DOHH2 (cell line): ENCODE data around the gene RFLNA.

ENCODE experiments used
- H3F3A ChIP-seq: fragments of 200-600 bp; sonication (generic), shearing (Covaris generic); 2 replicates; pipeline ENCODE4 v1.6.0; 2016; ENCODE audit warnings: antibody characterized with exemption, mild to moderate bottlenecking; ENCODE audit not compliant: control insufficient read depth, insufficient read depth
- H3K27ac ChIP-seq: fragments of 200-600 bp; sonication (generic); 2 replicates; pipeline ENCODE4 v1.5.1; 2014; ENCODE audit warnings: low read depth, mild to moderate bottlenecking, low read length, moderate library complexity
- H3K27me3 ChIP-seq: fragments of 200-600 bp; sonication (generic); 2 replicates; pipeline ENCODE4 v1.6.1; 2014; ENCODE audit warnings: mild to moderate bottlenecking, low read length, mixed read lengths; ENCODE audit not compliant: control insufficient read depth
- H3K36me3 ChIP-seq: fragments of 200-600 bp; sonication (generic); 2 replicates; pipeline ENCODE4 v1.6.1; 2014; ENCODE audit warnings: mild to moderate bottlenecking, low read length, moderate library complexity, mixed read lengths; ENCODE audit not compliant: control insufficient read depth
- H3K4me1 ChIP-seq: fragments of 200-600 bp; sonication (generic); 2 replicates; pipeline ENCODE4 v1.6.1; 2014; ENCODE audit warnings: mild to moderate bottlenecking, low read length, mixed read lengths; ENCODE audit not compliant: control insufficient read depth
- H3K4me2 ChIP-seq: fragments of 200-600 bp; sonication (generic); 2 replicates; pipeline ENCODE4 v1.6.0; 2014; ENCODE audit warnings: mild to moderate bottlenecking, low read length, moderate library complexity
- H3K4me3 ChIP-seq: fragments of 200-600 bp; sonication (generic); 2 replicates; pipeline ENCODE4 v1.5.1; 2014; ENCODE audit warnings: mild to moderate bottlenecking, low read length, mixed read lengths
- H3K79me2 ChIP-seq: fragments of 200-600 bp; sonication (generic); 2 replicates; pipeline ENCODE4 v1.6.1; 2014; ENCODE audit warnings: mild to moderate bottlenecking, low read length, mixed read lengths; ENCODE audit not compliant: control insufficient read depth
- H3K9me2 ChIP-seq: fragments of 200-600 bp; sonication (generic); replicated peaks from 2 replicates; pipeline ENCODE4 v1.6.1; 2014; ENCODE audit warnings: mild to moderate bottlenecking, low read length, mixed read lengths; ENCODE audit not compliant: control insufficient read depth
- H3K9me3 ChIP-seq: fragments of 200-600 bp; sonication (generic); 2 replicates; pipeline ENCODE4 v1.6.1; 2014; ENCODE audit warnings: antibody characterized with exemption, low read length, mixed read lengths; ENCODE audit not compliant: control insufficient read depth, insufficient read depth
- H4K20me1 ChIP-seq: fragments of 200-600 bp; sonication (generic); 2 replicates; pipeline ENCODE4 v1.6.0; 2014; ENCODE audit warnings: low read depth, mild to moderate bottlenecking, antibody characterized with exemption, low read length, moderate library complexity; ENCODE audit not compliant: control insufficient read depth, insufficient read depth
- EZH2phosphoT487 ChIP-seq: fragments of 200-600 bp; sonication (generic); IDR thresholded peaks from 2 replicates; pipeline ENCODE4 v1.6.1; 2017; ENCODE audit warnings: borderline replicate concordance, mild to moderate bottlenecking, antibody characterized with exemption, low read length, moderate library complexity, mixed read lengths
- TF ChIP-seq, protein P1 (sequence below): fragments of 200-600 bp; sonication (generic); IDR thresholded peaks from one replicate; pipeline ENCODE4 v1.5.1; 2014; ENCODE audit warnings: antibody characterized with exemption, mild to moderate bottlenecking, low read depth, low read length; ENCODE audit not compliant: poor library complexity, severe bottlenecking

RFLNA gene

DNA sequence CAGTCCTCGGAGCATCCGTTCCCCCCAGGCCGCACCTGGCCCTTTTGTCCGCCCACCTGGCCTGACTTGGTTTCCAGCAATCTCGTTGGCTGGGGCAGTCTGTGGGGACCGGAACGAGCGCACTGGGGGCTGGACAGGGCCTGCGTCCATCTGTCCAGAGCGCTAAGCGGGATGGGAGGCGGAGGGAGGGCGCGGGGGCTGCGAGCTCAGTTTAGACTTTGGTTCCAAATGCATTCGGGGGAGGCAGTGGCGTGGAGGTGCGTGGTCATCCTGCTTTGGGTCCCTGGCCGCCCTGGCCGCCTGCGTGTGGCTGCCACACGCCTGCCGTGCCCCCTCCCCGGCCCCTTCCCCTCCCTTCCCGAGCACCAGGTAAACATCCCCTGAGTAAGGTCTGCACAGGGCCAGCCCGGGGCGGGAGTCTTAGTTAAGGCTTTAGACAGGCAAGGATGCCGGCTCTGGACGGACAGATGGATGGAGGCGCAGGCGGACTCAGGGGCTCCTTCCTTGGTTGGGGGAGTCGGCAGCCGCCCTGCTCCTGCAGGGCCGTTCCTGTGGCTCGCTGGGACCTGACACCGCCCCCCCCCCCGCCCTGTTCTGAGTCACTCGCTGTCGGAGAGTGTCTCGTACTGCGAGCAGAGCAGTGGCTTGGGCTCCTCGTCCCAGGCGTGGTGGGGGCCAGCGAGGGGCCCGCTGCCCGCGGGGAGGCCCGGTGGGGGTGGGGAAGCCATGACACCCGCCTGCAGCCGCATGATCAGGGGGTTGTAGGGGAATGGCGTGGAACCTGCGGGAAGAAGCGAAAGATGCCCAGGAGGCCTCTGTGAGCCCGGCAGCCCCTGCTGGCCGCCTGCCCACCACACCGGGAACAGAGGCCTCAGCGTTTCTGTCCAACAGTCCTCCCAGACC, 30.2 kb downstream of the RFLNA start:
- Histone ChIP-seq H3F3A (no peaks in the 10 kb centered on the region), H4K20me1 (no peaks in the 10 kb centered on the region), H3K9me3 (peaks cover 16% of the 10 kb centered on the region; the same call in 1 of the 2 replicates), H3K27ac (no peak overlapping the region), H3K27me3 (no peaks in the 10 kb centered on the region), H3K4me2 (no peak overlapping the region), H3K4me3 (no peak overlapping the region), H3K36me3 (peaks cover 28% of the 10 kb centered on the region), H3K4me1 (no peaks in the 10 kb centered on the region), H3K9me2 (no peaks in the 10 kb centered on the region), H3K79me2 (no peaks in the 10 kb centered on the region)
- TF ChIP-seq, protein P1, sequence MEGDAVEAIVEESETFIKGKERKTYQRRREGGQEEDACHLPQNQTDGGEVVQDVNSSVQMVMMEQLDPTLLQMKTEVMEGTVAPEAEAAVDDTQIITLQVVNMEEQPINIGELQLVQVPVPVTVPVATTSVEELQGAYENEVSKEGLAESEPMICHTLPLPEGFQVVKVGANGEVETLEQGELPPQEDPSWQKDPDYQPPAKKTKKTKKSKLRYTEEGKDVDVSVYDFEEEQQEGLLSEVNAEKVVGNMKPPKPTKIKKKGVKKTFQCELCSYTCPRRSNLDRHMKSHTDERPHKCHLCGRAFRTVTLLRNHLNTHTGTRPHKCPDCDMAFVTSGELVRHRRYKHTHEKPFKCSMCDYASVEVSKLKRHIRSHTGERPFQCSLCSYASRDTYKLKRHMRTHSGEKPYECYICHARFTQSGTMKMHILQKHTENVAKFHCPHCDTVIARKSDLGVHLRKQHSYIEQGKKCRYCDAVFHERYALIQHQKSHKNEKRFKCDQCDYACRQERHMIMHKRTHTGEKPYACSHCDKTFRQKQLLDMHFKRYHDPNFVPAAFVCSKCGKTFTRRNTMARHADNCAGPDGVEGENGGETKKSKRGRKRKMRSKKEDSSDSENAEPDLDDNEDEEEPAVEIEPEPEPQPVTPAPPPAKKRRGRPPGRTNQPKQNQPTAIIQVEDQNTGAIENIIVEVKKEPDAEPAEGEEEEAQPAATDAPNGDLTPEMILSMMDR, result no peak
- TF ChIP-seq EZH2phosphoT487, result no peak

DNA sequence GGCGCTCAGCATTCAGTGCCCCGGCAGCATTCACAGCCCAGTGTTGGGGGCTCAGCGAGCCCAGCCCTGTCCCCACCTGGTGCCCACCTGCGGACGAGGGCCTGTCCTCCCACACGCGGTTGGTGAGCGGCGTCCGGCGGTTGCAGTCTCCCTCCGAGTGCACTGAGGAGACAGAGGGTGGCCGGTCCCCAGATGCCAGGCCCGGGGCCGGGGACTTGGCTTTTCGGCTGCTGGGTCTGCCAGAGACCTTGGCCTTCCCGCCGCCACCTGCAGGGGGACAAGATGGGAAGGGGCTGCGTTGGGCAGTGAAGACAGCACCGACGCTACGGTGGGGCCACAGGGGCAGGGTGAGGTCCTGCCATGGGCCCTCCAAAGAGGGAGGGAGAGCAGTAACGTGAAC, 31.2 kb downstream of the RFLNA start:
- TF ChIP-seq, protein P1, result no peak
- no peak for TF ChIP-seq EZH2phosphoT487
- no peaks in the 10 kb centered on the region for H4K20me1 ChIP-seq
- H3K27me3 ChIP-seq, result no peaks in the 10 kb centered on the region
- no peak overlapping the region for H3K4me2 ChIP-seq
- no peaks in the 10 kb centered on the region for H3K9me2 ChIP-seq
- no peak overlapping the region for H3K27ac ChIP-seq
- H3K4me3 ChIP-seq, result no peak overlapping the region
- no peaks in the 10 kb centered on the region for H3F3A ChIP-seq
- no peaks in the 10 kb centered on the region for H3K79me2 ChIP-seq
- H3K36me3 ChIP-seq, result peaks cover 32% of the 10 kb centered on the region
- peaks cover 16% of the 10 kb centered on the region; the same call in 1 of the 2 replicates for H3K9me3 ChIP-seq
- H3K4me1 ChIP-seq, result no peaks in the 10 kb centered on the region

GRCh38 chr12:124326871-124327270, 32.0 kb downstream of the RFLNA start:
- no peaks in the 10 kb centered on the region for H3K27me3 ChIP-seq
- peaks cover 16% of the 10 kb centered on the region; the same call in 1 of the 2 replicates for H3K9me3 ChIP-seq
- H3K4me1 ChIP-seq, result no peaks in the 10 kb centered on the region
- no peaks in the 10 kb centered on the region for H3F3A ChIP-seq
- H3K36me3 ChIP-seq, result peaks cover 32% of the 10 kb centered on the region
- H3K4me2 ChIP-seq, result no peak overlapping the region
- H3K79me2 ChIP-seq, result no peaks in the 10 kb centered on the region
- TF ChIP-seq, protein P1, result no peak
- TF ChIP-seq EZH2phosphoT487, result no peak
- no peak overlapping the region for H3K4me3 ChIP-seq
- H3K27ac ChIP-seq, result no peak overlapping the region
- no peaks in the 10 kb centered on the region for H4K20me1 ChIP-seq
- no peaks in the 10 kb centered on the region for H3K9me2 ChIP-seq
